Epithelial cell of proximal tubule (primary cell): ENCODE data around the gene KLHL30. TPM values are rescaled to one million over a fixed set of nuclear protein-coding genes. Genes with fewer than 3 reads are reported as not detected.

Experiments used
- DNase-seq: peaks from one replicate; pipeline ENCODE4 v3.0.0-alpha.2; 2011; ENCODE audit warnings: low read depth
- H3K4me3 ChIP-seq: 2 replicates; pipeline ENCODE4 v1.5.1; 2011; ENCODE audit warnings: low read depth, mild to moderate bottlenecking, low read length
- CTCF ChIP-seq: conservative IDR thresholded peaks from 2 replicates; pipeline ENCODE4 v1.5.1; 2012; ENCODE audit warnings: low read depth, mild to moderate bottlenecking, low read length
- total RNA-seq: library from RNA; depleted of rRNA; stranded (reverse); fragments of >200 nt; gene quantifications from 2 replicates; pipeline ENCODE4 v1.2.3, GENCODE V29; 2015

KLHL30 gene
- total RNA-seq, 1 donor from 2014 or later = 1.7 TPM

GRCh38 chr2:238190445-238190844 lies 52.0 kb downstream of the KLHL30 start:
- H3K4me3 ChIP-seq = no peak overlapping the region
- TF ChIP-seq CTCF = no peak
- no peak for DNase-seq

Other genes with a start within 250 kb of the KLHL30 start
- gene UBE2F, start 171.7 kb upstream of the KLHL30 start, total RNA-seq = 54.8 and 85.5 TPM in 2 replicates
- 11.5 and 41.5 TPM in 2 replicates for gene SCLY, start 77.7 kb upstream of the KLHL30 start, total RNA-seq
- 0.14 and 2.7 TPM in 2 replicates for gene ESPNL, start 38.3 kb upstream of the KLHL30 start, total RNA-seq
- gene ERFE, start 20.3 kb downstream of the KLHL30 start, total RNA-seq = 9.8 and 86.8 TPM in 2 replicates
- gene ILKAP, start 65.0 kb downstream of the KLHL30 start, total RNA-seq = 18.2 and 28.9 TPM in 2 replicates
- 20.3 and 25.5 TPM in 2 replicates for gene HES6, start 101.4 kb downstream of the KLHL30 start, total RNA-seq
- 0.86 and 4.1 TPM in 2 replicates for gene PER2, start 149.9 kb downstream of the KLHL30 start, total RNA-seq
- gene TRAF3IP1, start 181.8 kb downstream of the KLHL30 start, total RNA-seq = 8.2 and 8.5 TPM in 2 replicates